Measurements from ENCODE around the gene HSF4.
A peak's percentile ranks its signal among the peaks of the same experiment; 100 is the strongest.

The HSF4 gene

GRCh38 chr16:67166598-67167168 lies 2.1 kb downstream of the HSF4 start:
- no peak for DNase-seq (ENCODE audit: low read depth)

GRCh38 chr16:67167588-67167987 lies 3.0 kb downstream of the HSF4 start:
- no peak for DNase-seq (ENCODE audit: low read depth)

GRCh38 chr16:67169011-67169451 lies 4.5 kb downstream of the HSF4 start:
- DNase-seq (ENCODE audit: low read depth), result no peak

- no peak for DNase-seq (ENCODE audit: low read depth)
Measured at GRCh38 chr16:67169642-67170167, 5.2 kb downstream of the HSF4 start.

GRCh38 chr16:67170168-67170948 lies 5.8 kb downstream of the HSF4 start, which contains the start of gene NOL3:
Gene NOL3, plus strand, starts transcription at chr16:67170538.
- no peak for DNase-seq (ENCODE audit: low read depth)

GRCh38 chr16:67170949-67171649 lies 6.6 kb downstream of the HSF4 start:
- DNase-seq (ENCODE audit: low read depth), result no peak

- no peak for DNase-seq (ENCODE audit: low read depth)
Measured at GRCh38 chr16:67173323-67173722, 8.8 kb downstream of the HSF4 start.

- DNase-seq (ENCODE audit: low read depth), result no peak
Measured at GRCh38 chr16:67173808-67174705, 9.5 kb downstream of the HSF4 start.

GRCh38 chr16:67174706-67175231 lies 10.2 kb downstream of the HSF4 start:
- DNase-seq (ENCODE audit: low read depth), result no peak

- DNase-seq (ENCODE audit: low read depth), result no peak
Measured at GRCh38 chr16:67176662-67177061, 12.1 kb downstream of the HSF4 start.

- DNase-seq (ENCODE audit: low read depth), result no peak
Measured at GRCh38 chr16:67177743-67178699, 13.5 kb downstream of the HSF4 start.

GRCh38 chr16:67179421-67180080 lies 15.0 kb downstream of the HSF4 start:
- DNase-seq (ENCODE audit: low read depth), result no peak

GRCh38 chr16:67180166-67180565 lies 15.6 kb downstream of the HSF4 start:
- no peak for DNase-seq (ENCODE audit: low read depth)

- DNase-seq (ENCODE audit: low read depth), result no peak
Measured at GRCh38 chr16:67181346-67181745, 16.8 kb downstream of the HSF4 start.

GRCh38 chr16:67182288-67182687 lies 17.7 kb downstream of the HSF4 start:
- DNase-seq (ENCODE audit: low read depth), result no peak

GRCh38 chr16:67183284-67183626 lies 18.7 kb downstream of the HSF4 start:
- no peak for DNase-seq (ENCODE audit: low read depth)

GRCh38 chr16:67183627-67184452 lies 19.3 kb downstream of the HSF4 start, which contains the start of gene MATCAP1:
Gene MATCAP1, minus strand, starts transcription at chr16:67183963. Its CDS starts 3,353 bp downstream, at chr16:67180610.
- DNase-seq (ENCODE audit: low read depth), result peak; percentile 81

- DNase-seq (ENCODE audit: low read depth), result no peak
Measured at GRCh38 chr16:67184453-67184994, 20.0 kb downstream of the HSF4 start.
